Stimulated activated CD4-positive, alpha-beta T cell treated with anti-CD3 and anti-CD28 coated beads, Interleukin-1b, Interleukin-23, amount 100 ng/mL, for 48 hours (primary cell): ENCODE results near the gene PDZRN4.
"Not testable (repeated sequence)": the region's sequence is repeated elsewhere in the genome, so short reads cannot be mapped to it uniquely, and the experiment has no call there.

Experiments used
- DNase-seq: peaks from one replicate; pipeline ENCODE4 v3.0.0-alpha.2; 2020

PDZRN4 gene

GRCh38 chr12:41217727-41218126, 29.6 kb downstream of the PDZRN4 start:
- DNase-seq = no peak

DNA sequence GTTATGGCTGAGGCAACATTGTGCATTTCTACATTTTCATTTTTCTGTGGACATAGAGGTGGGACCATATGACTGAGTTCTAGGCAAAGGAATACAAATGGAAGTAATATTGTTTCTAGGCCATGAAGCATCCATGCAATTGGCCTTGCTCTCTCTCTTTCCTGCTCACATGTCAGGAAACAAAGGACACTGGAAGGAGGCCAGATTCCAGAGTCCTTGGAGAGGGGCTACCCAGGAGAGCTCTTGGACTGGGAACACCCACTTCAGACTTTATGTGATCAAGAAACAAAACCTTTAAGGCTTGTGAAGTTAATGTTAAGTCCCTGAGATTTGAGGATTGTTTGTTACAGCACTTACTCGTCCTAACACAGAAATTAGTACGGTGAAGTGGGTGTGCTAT, 32.8 kb downstream of the PDZRN4 start:
- DNase-seq = no peak

GRCh38 chr12:41221491-41221890, 33.4 kb downstream of the PDZRN4 start:
- no peak for DNase-seq

- no peak for DNase-seq
Measured at GRCh38 chr12:41223600-41223999, 35.5 kb downstream of the PDZRN4 start.

- DNase-seq = no peak
Measured at GRCh38 chr12:41224066-41224465, 35.9 kb downstream of the PDZRN4 start.

GRCh38 chr12:41225179-41225578, 37.1 kb downstream of the PDZRN4 start:
- DNase-seq = no peak

- DNase-seq = no peak
Measured at GRCh38 chr12:41228066-41228820, 40.1 kb downstream of the PDZRN4 start.

- no peak for DNase-seq
Measured at GRCh38 chr12:41230756-41231155, 42.6 kb downstream of the PDZRN4 start.

DNA sequence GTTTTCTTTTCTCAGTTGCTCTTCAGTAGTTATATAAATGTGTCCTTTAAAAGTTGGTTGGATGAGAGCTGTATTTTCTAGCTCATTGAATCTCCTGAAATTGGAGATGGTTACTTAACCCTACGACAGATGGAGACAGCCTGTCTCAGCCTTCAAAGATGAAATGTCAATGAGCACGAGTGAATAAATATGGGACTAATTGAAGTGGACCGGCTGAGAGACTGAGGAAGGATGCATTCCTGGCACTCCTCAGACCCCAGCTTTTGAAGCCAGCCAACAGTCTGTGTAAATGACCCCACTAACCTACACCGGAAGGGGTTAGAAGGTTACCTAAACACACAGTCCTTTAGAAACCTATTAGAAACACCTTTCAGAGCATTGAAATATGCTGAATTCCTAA, 46.6 kb downstream of the PDZRN4 start:
- DNase-seq = no peak

- DNase-seq = no peak
Measured at GRCh38 chr12:41242603-41243002, 54.5 kb downstream of the PDZRN4 start.

- no peak for DNase-seq
Measured at GRCh38 chr12:41248391-41248790, 60.3 kb downstream of the PDZRN4 start.

DNA sequence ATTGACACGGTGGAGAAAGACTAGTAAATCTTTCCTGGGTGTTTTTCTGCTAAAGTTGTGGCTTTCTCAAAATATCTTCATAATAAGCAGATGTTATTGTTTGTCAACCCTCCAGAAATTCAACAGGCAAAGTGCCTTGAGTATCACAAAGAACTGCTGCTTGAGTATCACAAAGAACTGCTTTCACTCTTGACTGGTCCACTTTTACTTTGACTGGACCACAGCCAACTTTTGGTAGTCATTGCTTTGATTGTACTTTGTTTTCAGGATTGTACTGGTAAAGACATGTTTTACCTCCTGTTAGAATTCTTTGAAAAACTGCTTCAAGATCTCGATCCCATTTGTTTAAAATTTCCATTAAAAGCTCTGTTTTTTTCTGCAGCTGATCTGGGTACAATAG, 62.6 kb downstream of the PDZRN4 start:
- DNase-seq = no peak

- no peak for DNase-seq
Measured at GRCh38 chr12:41254004-41254914, 66.1 kb downstream of the PDZRN4 start.

DNA sequence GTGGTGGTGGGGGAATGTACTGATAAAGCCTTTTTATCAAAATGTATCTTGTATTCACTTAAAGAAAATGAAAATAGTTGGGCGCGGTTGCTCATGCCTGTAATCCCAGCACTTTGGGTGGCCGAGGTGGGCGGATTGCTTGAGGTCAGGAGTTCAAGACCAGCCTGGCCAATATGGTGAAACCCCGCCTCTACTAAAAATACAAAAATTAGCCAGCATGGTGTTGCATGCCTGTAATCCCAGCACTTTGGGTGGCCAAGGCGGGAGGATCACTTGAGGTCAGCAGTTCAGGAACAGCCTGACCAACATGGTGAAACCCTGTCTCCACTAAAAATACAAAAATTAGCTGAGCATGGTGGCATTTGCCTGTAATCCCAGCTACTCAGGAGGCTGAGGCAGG, 75.1 kb downstream of the PDZRN4 start:
- DNase-seq = not testable (repeated sequence)

DNA sequence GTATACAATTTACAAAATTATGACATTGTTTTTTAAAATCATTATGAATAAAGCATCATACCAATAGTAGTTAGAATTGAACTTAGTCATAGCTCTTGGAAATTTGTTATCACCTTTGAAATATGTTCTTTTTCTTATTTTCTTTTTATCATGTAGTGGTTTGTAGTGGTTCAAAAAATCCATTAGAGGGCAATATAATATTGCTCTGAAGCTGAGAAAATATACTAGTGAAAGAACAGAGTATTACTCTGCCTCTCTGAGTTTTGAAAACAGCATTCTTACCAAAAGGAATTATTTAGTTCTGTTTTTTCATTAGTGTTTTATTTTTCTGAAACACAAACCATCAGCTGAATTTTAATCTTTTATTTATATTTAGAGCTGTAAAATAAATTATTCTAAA, 76.2 kb downstream of the PDZRN4 start:
- no peak for DNase-seq

- DNase-seq = no peak
Measured at GRCh38 chr12:41269056-41269455, 80.9 kb downstream of the PDZRN4 start.

GRCh38 chr12:41271489-41271888, 83.4 kb downstream of the PDZRN4 start:
- no peak for DNase-seq

DNA sequence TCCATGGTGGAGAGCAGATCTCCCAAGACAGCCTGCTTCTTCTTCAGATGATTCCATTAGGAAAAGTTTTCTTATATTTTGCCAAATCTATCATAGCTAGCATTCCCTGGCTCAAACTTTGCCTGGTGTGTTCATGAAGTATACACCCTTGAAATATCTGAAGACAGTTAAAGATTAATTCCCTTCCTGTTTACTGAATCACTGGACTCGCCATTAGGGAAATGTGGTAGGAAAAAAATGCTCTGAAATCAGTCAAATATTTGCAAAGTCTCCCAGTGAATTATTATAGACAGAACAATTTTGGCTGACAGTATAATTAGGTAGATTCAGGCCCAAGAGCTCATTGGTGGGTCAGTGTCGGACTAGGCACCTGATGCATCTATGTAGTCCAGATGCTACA, 86.5 kb downstream of the PDZRN4 start:
- DNase-seq = no peak

- DNase-seq = no peak
Measured at GRCh38 chr12:41277100-41277945, 89.2 kb downstream of the PDZRN4 start.

GRCh38 chr12:41277946-41278267, 89.8 kb downstream of the PDZRN4 start:
- DNase-seq = no peak

DNA sequence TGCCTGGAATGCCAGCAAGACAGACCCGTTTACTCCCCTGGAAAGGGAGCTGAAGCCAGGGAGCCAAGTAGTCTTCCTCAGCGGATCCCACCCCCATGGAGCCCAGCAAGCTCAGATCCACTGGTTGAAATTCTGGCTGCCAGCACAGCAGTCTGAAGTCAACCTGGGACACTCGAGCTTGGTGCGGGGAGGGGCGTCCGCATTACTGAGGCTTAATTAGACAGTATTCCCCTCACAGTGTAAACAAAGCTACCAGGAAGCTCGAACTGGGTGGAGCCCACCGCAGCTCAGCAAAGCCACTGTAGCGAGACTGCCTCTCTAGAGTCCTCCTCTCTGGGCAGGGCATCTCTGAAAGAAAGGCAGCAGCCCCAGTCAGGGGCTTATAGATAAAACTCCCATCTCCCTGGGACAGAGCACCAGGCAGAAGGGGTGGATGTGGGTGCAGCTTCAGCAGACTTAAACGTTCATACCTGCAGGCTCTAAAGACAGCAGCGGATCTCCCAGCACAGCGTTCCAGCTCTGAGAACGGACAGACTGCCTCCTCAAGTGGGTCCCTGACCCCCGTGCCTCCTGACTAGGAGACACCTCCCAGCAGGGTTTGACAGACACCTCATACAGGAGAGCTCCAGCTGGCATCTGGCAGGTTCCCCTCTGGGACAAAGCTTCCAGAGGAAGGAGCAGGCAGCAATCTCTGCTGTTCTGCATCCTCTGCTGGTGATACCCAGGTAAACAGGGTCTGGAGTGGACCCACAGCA, 92.4 kb downstream of the PDZRN4 start:
- not testable (repeated sequence) for DNase-seq

DNA sequence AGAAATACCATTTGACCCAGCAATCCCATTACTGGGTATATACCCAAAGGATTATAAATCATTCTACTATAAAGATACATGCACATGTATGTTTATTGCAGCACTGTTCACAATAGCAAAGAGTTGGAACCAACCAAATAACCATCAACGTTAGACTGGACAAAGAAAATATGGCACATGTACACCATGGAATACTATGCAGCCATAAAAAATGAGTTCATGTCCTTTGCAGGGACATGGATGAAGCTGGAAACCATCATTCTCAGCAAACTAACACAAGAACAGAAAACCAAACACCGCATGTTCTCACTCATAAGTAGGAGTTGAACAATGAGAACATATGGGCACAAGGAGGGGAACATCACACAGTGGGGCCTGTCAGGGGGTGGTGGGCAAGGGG, 97.3 kb downstream of the PDZRN4 start:
- DNase-seq = not testable (repeated sequence)

DNA sequence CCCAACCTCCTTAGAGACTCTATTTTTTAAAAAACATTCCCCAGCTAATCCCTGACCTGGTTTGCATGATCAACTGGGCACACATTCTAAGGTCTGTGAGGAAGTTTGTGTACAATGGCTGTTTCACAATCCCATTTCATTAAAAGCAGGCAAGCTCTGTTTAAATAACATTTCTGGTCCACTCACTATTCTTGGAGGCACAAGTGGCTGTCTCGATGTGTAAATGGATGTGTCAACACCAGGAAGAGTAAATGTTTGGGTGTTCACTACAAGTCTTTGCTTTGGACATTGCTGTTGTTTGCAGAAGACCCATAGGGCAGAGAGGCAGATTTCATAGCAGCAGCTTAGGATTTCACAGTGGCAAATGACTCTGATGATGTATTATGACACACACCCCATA, 98.3 kb downstream of the PDZRN4 start:
- no peak for DNase-seq
